H9 (cell line): Measurements from ENCODE around the gene FDPS. TPM values are rescaled to one million over a fixed set of nuclear protein-coding genes. Genes with fewer than 3 reads are reported as not detected.
A peak's percentile ranks its signal among the peaks of the same experiment; 100 is the strongest.

Experiments used
- DNase-seq: peaks from one replicate; pipeline ENCODE4 v3.0.0-alpha.2; 2017
- H2AFZ ChIP-seq: one replicate; pipeline ENCODE4 v1.6.1; 2013; ENCODE audit warnings: mild to moderate bottlenecking, low read length, control low read depth, moderate library complexity
- H2AK5ac ChIP-seq: 2 replicates; pipeline ENCODE4 v1.6.1; 2013; ENCODE audit warnings: low read length, control low read depth, mixed read lengths; ENCODE audit not compliant: insufficient read length
- H2BK120ac ChIP-seq: one replicate; pipeline ENCODE4 v1.6.1; 2013; ENCODE audit warnings: low read depth, mild to moderate bottlenecking, low read length, control low read depth, inconsistent platforms; ENCODE audit not compliant: poor library complexity, severe bottlenecking
- H2BK12ac ChIP-seq: 2 replicates; pipeline ENCODE4 v1.6.1; 2013; ENCODE audit warnings: low read length, control low read depth, mixed read lengths, low read depth; ENCODE audit not compliant: insufficient read length
- H2BK15ac ChIP-seq: 2 replicates; pipeline ENCODE4 v1.6.1; 2013; ENCODE audit warnings: low read depth, low read length, control low read depth
- H2BK20ac ChIP-seq: one replicate; pipeline ENCODE4 v1.6.1; 2013; ENCODE audit warnings: low read depth, mild to moderate bottlenecking, low read length, control low read depth, inconsistent platforms; ENCODE audit not compliant: poor library complexity, severe bottlenecking
- H2BK5ac ChIP-seq: 2 replicates; pipeline ENCODE4 v1.6.1; 2013; ENCODE audit warnings: low read length, control low read depth, mixed read lengths; ENCODE audit not compliant: insufficient read length
- H3K14ac ChIP-seq: 2 replicates; pipeline ENCODE4 v1.6.1; 2013; ENCODE audit warnings: low read length, control low read depth; ENCODE audit not compliant: insufficient read depth
- H3K18ac ChIP-seq: 2 replicates; pipeline ENCODE4 v1.6.1; 2013; ENCODE audit warnings: low read depth, mild to moderate bottlenecking, mixed read lengths, low read length, control low read depth; ENCODE audit not compliant: insufficient read length
- H3K23ac ChIP-seq: 2 replicates; pipeline ENCODE4 v1.6.1; 2013; ENCODE audit warnings: low read length, control low read depth, mixed read lengths, low read depth; ENCODE audit not compliant: insufficient read length
- H3K23me2 ChIP-seq: 2 replicates; pipeline ENCODE4 v1.6.1; 2013; ENCODE audit warnings: low read depth, mild to moderate bottlenecking, mixed read lengths, low read length, control low read depth; ENCODE audit not compliant: insufficient read length, poor library complexity, severe bottlenecking
- H3K27ac ChIP-seq: 2 replicates; pipeline ENCODE4 v1.5.1; 2013; ENCODE audit warnings: low read length, control low read depth, mixed read lengths, low read depth; ENCODE audit not compliant: insufficient read length
- H3K27me3 ChIP-seq: 2 replicates; pipeline ENCODE4 v1.6.1; 2013; ENCODE audit warnings: low read length, control low read depth, inconsistent platforms; ENCODE audit not compliant: insufficient read depth
- H3K4ac ChIP-seq: 2 replicates; pipeline ENCODE4 v1.6.1; 2013; ENCODE audit warnings: low read depth, mild to moderate bottlenecking, control low read depth, inconsistent platforms, low read length, moderate library complexity
- H3K4me1 ChIP-seq: 2 replicates; pipeline ENCODE4 v1.6.1; 2013; ENCODE audit warnings: low read length, control low read depth, inconsistent platforms; ENCODE audit not compliant: insufficient read depth
- H3K4me2 ChIP-seq: 2 replicates; pipeline ENCODE4 v1.6.1; 2013; ENCODE audit warnings: low read length, control low read depth, mixed read lengths; ENCODE audit not compliant: insufficient read length, insufficient read depth
- H3K56ac ChIP-seq: 2 replicates; pipeline ENCODE4 v1.6.1; 2013; ENCODE audit warnings: low read depth, mild to moderate bottlenecking, mixed read lengths, low read length, control low read depth; ENCODE audit not compliant: insufficient read length
- H3K79me1 ChIP-seq: 2 replicates; pipeline ENCODE4 v1.6.1; 2013; ENCODE audit warnings: low read depth, mild to moderate bottlenecking, moderate library complexity, low read length, control low read depth, inconsistent platforms; ENCODE audit not compliant: insufficient read depth, poor library complexity, severe bottlenecking
- H3K79me2 ChIP-seq: 2 replicates; pipeline ENCODE4 v1.6.1; 2013; ENCODE audit warnings: low read length, control low read depth, inconsistent platforms; ENCODE audit not compliant: insufficient read depth
- H3K9ac ChIP-seq: 2 replicates; pipeline ENCODE4 v1.6.1; 2013; ENCODE audit warnings: low read length, control low read depth, mixed read lengths; ENCODE audit not compliant: insufficient read length; ENCODE audit errors: extremely low read depth
- H3K9me3 ChIP-seq: one replicate; pipeline ENCODE4 v1.6.1; 2013; ENCODE audit warnings: low read depth, low read length, inconsistent platforms; ENCODE audit not compliant: control insufficient read depth
- H3T11ph ChIP-seq: one replicate; pipeline ENCODE4 v1.6.1; 2013; ENCODE audit warnings: mild to moderate bottlenecking, low read length, control low read depth, inconsistent platforms
- H4K20me1 ChIP-seq: one replicate; pipeline ENCODE4 v1.6.1; 2013; ENCODE audit not compliant: control insufficient read depth, insufficient read length, insufficient read depth
- H4K5ac ChIP-seq: 2 replicates; pipeline ENCODE4 v1.6.1; 2013; ENCODE audit warnings: low read depth, mild to moderate bottlenecking, mixed read lengths, low read length, control low read depth; ENCODE audit not compliant: insufficient read length
- H4K8ac ChIP-seq: replicated peaks from 2 replicates; pipeline ENCODE4 v1.6.1; 2013; ENCODE audit warnings: low read length, control low read depth, mixed read lengths, low read depth; ENCODE audit not compliant: insufficient read length
- H4K91ac ChIP-seq: 2 replicates; pipeline ENCODE4 v1.6.1; 2013; ENCODE audit warnings: low read depth, mild to moderate bottlenecking, moderate library complexity, mixed read lengths, low read length, control low read depth; ENCODE audit not compliant: insufficient read length
- H3K27ac Mint-ChIP-seq, 3 experiments: 2 replicates in 2 of 3; 3 replicates in 1 of 3; pipeline ENCODE4 v1.8.0; 2020 to 2021; ENCODE audit warnings: mixed read lengths in 3 of 3, mild to moderate bottlenecking in 1 of 3, moderate library complexity in 1 of 3
- H3K27me3 Mint-ChIP-seq: 2 replicates; pipeline ENCODE4 v1.8.0; 2021; ENCODE audit warnings: low read depth, mild to moderate bottlenecking, moderate library complexity, mixed read lengths
- H3K36me3 Mint-ChIP-seq, 3 experiments: 2 replicates in 2 of 3; 3 replicates in 1 of 3; pipeline ENCODE4 v1.8.0; 2020 to 2021; ENCODE audit warnings: low read depth in 3 of 3, mixed read lengths in 3 of 3; ENCODE audit not compliant: insufficient read depth in 1 of 3
- H3K4me1 Mint-ChIP-seq, 2 experiments: 2 replicates each; pipeline ENCODE4 v1.8.0; 2020; ENCODE audit warnings: mixed read lengths in 2 of 2
- H3K4me3 Mint-ChIP-seq, 2 experiments: 2 replicates in 1 of 2; 3 replicates in 1 of 2; pipeline ENCODE4 v1.8.0; 2020 to 2021; ENCODE audit warnings: mild to moderate bottlenecking in 2 of 2, mixed read lengths in 2 of 2, moderate library complexity in 1 of 2
- H3K9me3 Mint-ChIP-seq, 2 experiments: 2 replicates in 1 of 2; 3 replicates in 1 of 2; pipeline ENCODE4 v1.8.0; 2020; ENCODE audit warnings: mild to moderate bottlenecking in 2 of 2, mixed read lengths in 2 of 2, moderate library complexity in 1 of 2
- CTCF ChIP-seq: fragments of 200-600 bp; sonication (generic); conservative IDR thresholded peaks from 3 replicates; pipeline ENCODE4 v1.8.0; 2021; ENCODE audit warnings: antibody characterized with exemption, mild to moderate bottlenecking
- WGBS: extraction: QIAGEN DNeasy Blood & Tissue Kit; methylation state at CpG from one replicate; pipeline ENCODE4 v1.1.7; 2013; ENCODE audit warnings: missing lambda C conversion rate, low lambda C conversion rate, mixed read lengths; ENCODE audit not compliant: insufficient read length; ENCODE audit errors: extremely low coverage; 5-methylcytosine and 5-hydroxymethylcytosine counted together
- total RNA-seq: library from RNA; stranded (reverse); gene quantifications from 2 replicates; pipeline ENCODE4 v1.2.1, GENCODE V29; 2021

Gene FDPS
- total RNA-seq, 1 experiment from 2014 or later, result 273 TPM

GRCh38 chr1:155285631-155286044 is 23.0 kb upstream of the FDPS start:
- Histone ChIP-seq H3K4me1 (no peaks in the 10 kb centered on the region), H3K56ac (no peak overlapping the region), H3K18ac (no peak overlapping the region), H2AFZ (no peak overlapping the region), H3T11ph (no peak overlapping the region), H2BK120ac (no peak overlapping the region), H3K9ac (no peak overlapping the region), H3K23ac (no peak overlapping the region), H3K23me2 (peaks cover 3% of the 10 kb centered on the region), H3K27me3 (no peaks in the 10 kb centered on the region), H3K4me2 (no peak overlapping the region), H3K4ac (no peak overlapping the region), H3K27ac (no peak overlapping the region), H4K5ac (no peak overlapping the region), H3K79me1 (no peaks in the 10 kb centered on the region), H3K14ac (no peak overlapping the region), H2BK12ac (no peak overlapping the region), H4K8ac (no peak overlapping the region), H3K9me3 (no peaks in the 10 kb centered on the region), H4K91ac (no peak overlapping the region), H2BK5ac (no peak overlapping the region), H2BK20ac (no peak overlapping the region), H3K79me2 (no peaks in the 10 kb centered on the region), H2AK5ac (no peak overlapping the region), H4K20me1 (no peaks in the 10 kb centered on the region), H2BK15ac (no peak overlapping the region)
- no peak for TF ChIP-seq CTCF
- DNase-seq, result no peak
- Mint-ChIP-seq H3K9me3 (no peaks in the 10 kb centered on the region), H3K36me3 (peaks cover 4 to 12% (median 4%) of the 10 kb centered on the region in 3 experiments; a peak in 4 of 7 replicates), H3K27me3 (no peaks in the 10 kb centered on the region; the same call in 1 of the 2 replicates), H3K4me1 (peaks cover 0 to 3% of the 10 kb centered on the region in 2 experiments; a peak in 1 of 4 replicates), H3K27ac (peak overlapping the region in 1 of 3 experiments; percentile 70; a peak in 2 of 7 replicates), H3K4me3 (no peak overlapping the region)
- WGBS, result no CpG with 5 or more reads among the region's 18 CpGs
